BJ (cell line): ENCODE results near the gene GLIPR1. TPM values are rescaled to one million over a fixed set of nuclear protein-coding genes. Genes with fewer than 3 reads are reported as not detected.

Experiments
- CTCF ChIA-PET: fragments of 350-600 bp; formaldehyde crosslinking; extraction: SDS; loops from one replicate; lab custom pipeline; 2021; ENCODE audit warnings: antibody characterized with exemption, inconsistent platforms; lab: Yijun Ruan, JAX
- POLR2A ChIA-PET: fragments of 300-600 bp; sonication (Branson Sonifier 250); formaldehyde crosslinking; extraction: SDS; loops from one replicate; lab custom pipeline; 2021; ENCODE audit warnings: antibody characterized with exemption; lab: Charles Lee
- DNase-seq: peaks from one replicate; pipeline ENCODE4 v3.0.0-alpha.2; 2011; ENCODE audit warnings: low read depth
- H3K27me3 ChIP-seq: 2 replicates; pipeline ENCODE4 v1.6.0; 2011; ENCODE audit warnings: low read length; ENCODE audit not compliant: control insufficient read depth, insufficient read depth
- H3K36me3 ChIP-seq: 2 replicates; pipeline ENCODE4 v1.5.1; 2011; ENCODE audit warnings: low read length; ENCODE audit not compliant: control insufficient read depth, insufficient read depth
- H3K4me3 ChIP-seq: 2 replicates; pipeline ENCODE4 v1.5.1; 2011; ENCODE audit warnings: low read depth, mild to moderate bottlenecking, control low read depth, low read length
- CTCF ChIP-seq: IDR thresholded peaks from 2 replicates; pipeline ENCODE4 v1.5.1; 2011; ENCODE audit warnings: low read depth, mild to moderate bottlenecking, control low read depth, inconsistent platforms, low read length, moderate library complexity; ENCODE audit not compliant: insufficient read depth
- polyA plus RNA-seq: library from polyadenylated mRNA; depleted of rRNA; stranded (reverse); fragments of >200 nt; gene quantifications from 2 replicates; pipeline ENCODE4 v1.2.3, GENCODE V29; 2011

GLIPR1 gene
- polyA plus RNA-seq, 1 experiment: 175 TPM

DNA sequence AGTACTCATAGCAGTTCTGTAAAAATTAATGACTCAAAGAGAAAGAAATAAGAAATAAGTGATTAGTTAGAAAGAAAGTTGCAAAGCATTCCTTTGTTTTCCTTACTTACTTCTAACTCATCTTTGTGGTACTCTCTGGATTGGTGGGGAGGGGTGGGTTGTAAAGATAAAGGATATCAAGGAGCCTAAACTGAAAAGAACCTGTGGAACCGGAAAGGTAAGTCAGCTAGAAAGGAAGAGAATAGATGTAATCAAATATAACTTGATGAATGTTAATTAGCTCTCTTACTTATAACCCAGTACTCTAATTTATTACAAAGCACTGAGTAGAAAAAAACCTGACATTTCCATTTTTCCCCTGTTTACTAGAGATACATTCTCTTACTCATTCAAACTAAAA lies 68.3 kb downstream of the GLIPR1 start:
- Histone ChIP-seq H3K27me3 (no peaks in the 10 kb centered on the region), H3K4me3 (no peak overlapping the region), H3K36me3 (no peaks in the 10 kb centered on the region)
- DNase-seq: no peak
- TF ChIP-seq CTCF: no peak
- CTCF ChIA-PET: interaction anchor here (1.1 kb wide), 1 partner anchor 482 kb away, joined by 4 read pairs; the partner anchor contains the start of gene PHLDA1
- POLR2A ChIA-PET: no interaction called here

DNA sequence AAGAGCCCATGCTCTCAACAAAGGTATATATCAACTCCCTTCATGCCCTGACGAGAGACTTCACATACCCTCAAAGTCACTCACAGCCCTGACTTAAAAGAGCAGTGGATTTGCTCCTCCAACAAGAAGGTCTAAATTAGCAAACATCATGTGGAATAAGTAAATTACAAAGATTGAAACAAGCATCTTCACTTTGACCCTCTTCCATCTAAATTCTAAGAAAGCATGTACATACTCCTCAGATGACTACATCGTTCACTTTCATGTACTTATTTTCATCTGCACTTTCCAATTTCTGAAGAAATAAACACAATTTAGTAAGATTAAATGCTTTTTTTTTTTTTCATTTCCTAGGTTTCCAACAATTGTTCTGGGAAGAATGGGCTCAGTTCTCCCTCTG lies 69.4 kb downstream of the GLIPR1 start:
- no peaks in the 10 kb centered on the region for H3K27me3 ChIP-seq
- TF ChIP-seq CTCF: no peak
- CTCF ChIA-PET: no interaction called here
- H3K4me3 ChIP-seq: no peak overlapping the region
- no peaks in the 10 kb centered on the region for H3K36me3 ChIP-seq
- no peak for DNase-seq
- POLR2A ChIA-PET: no interaction called here

GRCh38 chr12:75550401-75551240 lies 70.1 kb downstream of the GLIPR1 start:
- H3K4me3 ChIP-seq: no peak overlapping the region
- CTCF ChIA-PET: interaction anchor here (1.0 kb wide), 1 partner anchor 24 kb away, joined by 3 read pairs; no protein-coding TSS in a partner anchor
- no peaks in the 10 kb centered on the region for H3K36me3 ChIP-seq
- no peak for TF ChIP-seq CTCF
- no peaks in the 10 kb centered on the region for H3K27me3 ChIP-seq
- no peak for DNase-seq
- POLR2A ChIA-PET: no interaction called here

DNA sequence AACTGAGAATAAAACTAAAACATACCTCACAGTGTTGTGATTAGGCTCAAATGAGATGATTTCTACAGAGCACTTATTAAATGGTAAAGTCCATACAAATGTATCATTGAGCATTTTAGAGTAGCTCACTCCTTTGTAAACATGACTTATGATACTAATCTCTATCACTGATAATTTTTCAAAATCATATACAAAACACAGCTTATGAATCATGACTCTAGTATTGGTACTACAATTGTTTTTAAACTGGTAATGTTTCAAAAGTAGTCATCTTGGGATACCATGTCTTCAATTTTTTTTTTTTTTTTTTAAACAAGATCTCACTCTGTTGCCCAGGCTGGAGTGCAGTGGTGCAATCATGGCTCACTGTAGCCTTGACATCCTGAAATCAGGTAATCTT lies 70.9 kb downstream of the GLIPR1 start:
- ChIA-PET CTCF (interaction anchor here (1.0 kb wide), 1 partner anchor 25 kb away, joined by 3 read pairs; no protein-coding TSS in a partner anchor), POLR2A (no interaction called here)
- Histone ChIP-seq H3K27me3 (no peaks in the 10 kb centered on the region), H3K4me3 (no peak overlapping the region), H3K36me3 (no peaks in the 10 kb centered on the region)
- TF ChIP-seq CTCF: no peak
- DNase-seq: no peak

- CTCF ChIA-PET: interaction anchor here (0.6 to 2.5 kb wide), 7 partner anchors 9 to 493 kb away, joined by 3 to 13 read pairs (median 3); partner anchors contain the start of gene PHLDA1
- TF ChIP-seq CTCF: no peak
- no peak for DNase-seq
These were observed 72.8 kb downstream of the GLIPR1 start for GRCh38 chr12:75553398-75553797.

More at GRCh38 chr12:75553398-75553797, 72.8 kb downstream of the GLIPR1 start:
- Histone ChIP-seq H3K27me3 (no peaks in the 10 kb centered on the region), H3K36me3 (no peaks in the 10 kb centered on the region), H3K4me3 (no peak overlapping the region)
- POLR2A ChIA-PET: interaction anchor here (0.6 kb wide), 2 partner anchors 477 to 485 kb away, joined by 3 to 4 read pairs; no protein-coding TSS in a partner anchor
